ENCODE data around the gene EFTUD2.

DNA sequence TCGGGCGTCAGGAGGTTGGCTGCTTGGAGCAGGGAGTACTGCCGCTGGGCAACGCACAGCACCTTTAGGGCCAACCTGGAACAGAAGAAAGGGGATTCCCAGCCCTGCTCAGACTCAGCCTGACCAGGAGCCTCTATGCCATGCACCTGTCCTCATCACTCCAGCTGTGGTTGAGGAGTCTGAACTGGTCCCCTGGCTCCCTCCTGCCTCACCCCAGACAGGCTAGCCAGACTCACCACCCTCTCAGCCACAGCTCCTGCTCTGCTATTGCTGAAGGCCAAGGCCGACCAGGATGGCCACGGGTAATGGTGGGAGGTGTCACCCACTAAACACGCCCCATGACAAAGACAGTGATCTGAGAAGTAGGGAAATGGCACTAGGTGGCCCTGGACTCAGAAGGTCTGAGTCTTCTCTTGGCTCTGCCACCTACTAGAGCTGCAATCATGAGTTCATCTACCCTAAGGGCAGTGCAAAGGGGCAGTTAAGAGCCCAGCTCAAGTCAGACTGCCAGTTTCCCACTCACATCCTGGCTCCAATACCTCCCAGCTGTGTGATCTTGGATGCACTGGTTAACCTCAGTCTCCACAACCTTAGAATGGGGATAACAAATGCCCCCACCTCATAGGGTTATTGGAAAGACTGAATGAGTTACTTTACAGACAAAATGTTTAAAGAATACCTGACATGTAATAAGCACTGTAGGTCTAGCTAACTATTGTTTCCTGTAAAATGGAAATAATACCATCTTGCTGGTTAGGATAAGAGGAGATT, 29.9 kb upstream of the EFTUD2 start:
- TF ChIP-seq, protein P1, sequence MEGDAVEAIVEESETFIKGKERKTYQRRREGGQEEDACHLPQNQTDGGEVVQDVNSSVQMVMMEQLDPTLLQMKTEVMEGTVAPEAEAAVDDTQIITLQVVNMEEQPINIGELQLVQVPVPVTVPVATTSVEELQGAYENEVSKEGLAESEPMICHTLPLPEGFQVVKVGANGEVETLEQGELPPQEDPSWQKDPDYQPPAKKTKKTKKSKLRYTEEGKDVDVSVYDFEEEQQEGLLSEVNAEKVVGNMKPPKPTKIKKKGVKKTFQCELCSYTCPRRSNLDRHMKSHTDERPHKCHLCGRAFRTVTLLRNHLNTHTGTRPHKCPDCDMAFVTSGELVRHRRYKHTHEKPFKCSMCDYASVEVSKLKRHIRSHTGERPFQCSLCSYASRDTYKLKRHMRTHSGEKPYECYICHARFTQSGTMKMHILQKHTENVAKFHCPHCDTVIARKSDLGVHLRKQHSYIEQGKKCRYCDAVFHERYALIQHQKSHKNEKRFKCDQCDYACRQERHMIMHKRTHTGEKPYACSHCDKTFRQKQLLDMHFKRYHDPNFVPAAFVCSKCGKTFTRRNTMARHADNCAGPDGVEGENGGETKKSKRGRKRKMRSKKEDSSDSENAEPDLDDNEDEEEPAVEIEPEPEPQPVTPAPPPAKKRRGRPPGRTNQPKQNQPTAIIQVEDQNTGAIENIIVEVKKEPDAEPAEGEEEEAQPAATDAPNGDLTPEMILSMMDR (IDR thresholded peaks at IDR 0.05) = no peak
- no peak for TF ChIP-seq EZH2 (IDR thresholded peaks at IDR 0.05; ENCODE audit: borderline replicate concordance, insufficient read depth, low read depth, low read length, poor library complexity, severe bottlenecking)

Data from B cell (primary cell).